OCI-M1 (cell line): Measurements from ENCODE around the gene ARID1B.
"Not testable (repeated sequence)": the region's sequence is repeated elsewhere in the genome, so short reads cannot be mapped to it uniquely, and the experiment has no call there.

ENCODE experiments used
- DNase-seq: peaks from one replicate; lab custom pipeline; 2025; lab: John Stamatoyannopoulos, UW

ARID1B gene

GRCh38 chr6:156940221-156940620, 163.0 kb downstream of the ARID1B start:
- DNase-seq, result no peak

DNA sequence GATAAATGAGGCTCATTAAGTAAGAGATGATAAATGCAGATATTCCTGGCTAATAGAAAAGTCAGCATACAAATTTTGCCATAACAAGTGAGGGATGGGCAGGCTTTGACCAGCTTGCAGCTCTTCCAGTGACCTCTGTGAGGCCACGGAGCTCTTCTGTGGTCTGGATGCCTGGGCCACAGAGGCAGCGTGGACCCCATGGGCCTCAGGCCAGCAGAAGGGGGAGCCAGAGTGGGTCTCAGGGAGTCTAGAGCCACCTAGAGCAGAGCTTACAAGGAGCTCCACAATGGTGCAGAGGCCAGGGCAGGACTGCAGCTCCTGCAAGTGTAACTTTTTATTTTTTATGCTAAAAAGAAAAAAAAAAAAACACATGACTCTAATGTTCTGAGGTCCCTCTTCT, 165.1 kb downstream of the ARID1B start:
- no peak for DNase-seq

DNA sequence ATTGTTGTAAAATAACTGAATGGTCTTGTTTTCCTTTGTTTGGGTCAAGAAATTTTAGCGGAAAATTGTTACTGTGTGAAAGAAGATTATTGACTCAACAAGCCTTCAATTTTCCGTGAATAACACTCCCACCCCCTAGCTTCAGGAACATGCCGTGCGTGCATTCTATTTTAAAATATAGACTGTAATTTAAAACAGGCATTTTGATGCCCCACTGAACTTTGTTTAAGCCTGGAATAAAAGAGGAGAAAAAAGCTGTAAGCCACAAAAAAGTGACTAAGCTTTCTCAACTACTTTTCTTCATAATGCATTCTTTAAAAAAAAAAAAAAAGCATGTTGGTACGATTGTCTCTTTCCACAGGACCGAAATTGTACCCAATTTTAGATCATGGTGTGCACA, 166.0 kb downstream of the ARID1B start:
- DNase-seq, result no peak

DNA sequence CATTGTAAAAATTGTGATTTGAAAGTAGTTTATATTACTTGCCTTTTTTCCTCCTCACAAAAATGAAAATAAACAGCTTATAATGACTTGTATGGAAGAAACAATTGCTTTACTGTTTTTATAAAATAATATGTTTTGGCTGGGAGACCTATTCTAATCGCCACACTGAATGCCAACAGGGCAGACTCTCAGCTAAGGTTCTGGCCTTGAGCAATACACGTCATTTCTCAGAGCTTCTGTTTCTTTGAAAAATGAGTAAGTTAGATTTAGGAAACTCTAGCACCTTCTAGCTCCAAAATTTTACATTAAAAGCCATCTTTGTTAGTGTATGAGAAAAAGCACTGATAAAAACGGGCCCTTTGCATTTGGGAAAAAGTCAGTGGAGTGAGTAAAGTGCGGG, 166.6 kb downstream of the ARID1B start:
- DNase-seq, result no peak

GRCh38 chr6:156944412-156944811, 167.2 kb downstream of the ARID1B start:
- DNase-seq, result no peak

DNA sequence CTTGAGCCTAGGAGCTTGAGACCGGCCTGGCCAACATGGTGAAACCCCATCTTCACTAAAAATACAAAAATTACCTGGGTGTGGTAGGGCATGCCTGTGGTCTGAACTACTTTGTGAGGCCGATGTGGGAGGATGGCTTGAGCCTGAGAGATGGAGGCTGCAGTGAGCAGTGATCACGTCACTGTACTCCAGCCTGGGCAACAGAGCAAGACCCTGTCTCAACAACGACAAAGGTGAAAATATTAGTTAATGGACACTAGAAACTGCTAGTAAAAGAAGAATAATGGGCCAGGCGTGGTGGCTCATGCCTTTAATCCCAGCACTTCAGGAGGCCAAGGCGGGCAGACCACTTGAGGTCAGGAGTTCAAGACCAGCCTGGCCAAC, 168.6 kb downstream of the ARID1B start:
- not testable (repeated sequence) for DNase-seq

- no peak for DNase-seq
Observed at GRCh38 chr6:156946370-156946936, 169.3 kb downstream of the ARID1B start.

- no peak for DNase-seq
Observed at GRCh38 chr6:156948277-156948676, 171.1 kb downstream of the ARID1B start.

GRCh38 chr6:156948807-156949206, 171.6 kb downstream of the ARID1B start:
- no peak for DNase-seq

DNA sequence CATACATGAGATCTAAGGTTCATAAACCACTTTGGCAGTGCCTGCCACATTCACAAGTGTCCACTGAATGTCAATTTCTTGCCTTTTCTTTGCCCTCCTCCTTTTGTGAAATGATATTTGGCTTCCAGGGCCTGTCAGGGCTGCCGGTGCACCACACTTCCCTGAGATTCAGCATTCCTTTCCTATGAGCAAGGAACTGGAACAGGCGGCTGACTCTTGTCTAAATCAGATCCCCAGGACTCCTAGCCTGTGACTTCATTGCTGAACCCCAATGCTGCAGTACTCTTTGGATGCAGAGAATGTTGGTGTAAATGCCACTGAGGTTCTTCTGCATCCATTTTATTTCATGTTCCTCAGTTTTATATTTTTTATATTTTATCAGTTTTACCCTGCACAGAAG, 172.2 kb downstream of the ARID1B start:
- no peak for DNase-seq

- no peak for DNase-seq
Observed at GRCh38 chr6:156950084-156950483, 172.9 kb downstream of the ARID1B start.

DNA sequence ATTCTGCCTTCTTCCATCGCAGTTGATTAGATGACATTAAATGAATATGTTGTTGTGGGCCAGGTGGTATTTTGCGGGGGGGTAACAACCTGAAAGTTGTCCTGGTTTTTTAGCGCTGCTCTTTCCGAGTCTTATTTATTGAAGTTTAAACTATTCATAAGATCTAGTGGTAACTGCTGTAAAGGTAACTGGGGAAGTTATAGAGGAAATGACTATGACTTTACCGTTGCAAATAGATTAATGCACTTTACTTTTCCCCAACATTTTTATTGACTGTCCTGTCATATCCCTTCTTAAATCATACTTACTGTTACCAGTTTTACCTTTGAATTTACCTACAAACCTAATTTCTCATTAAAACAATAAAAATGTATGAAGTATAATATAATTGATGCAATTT, 173.4 kb downstream of the ARID1B start:
- no peak for DNase-seq

DNA sequence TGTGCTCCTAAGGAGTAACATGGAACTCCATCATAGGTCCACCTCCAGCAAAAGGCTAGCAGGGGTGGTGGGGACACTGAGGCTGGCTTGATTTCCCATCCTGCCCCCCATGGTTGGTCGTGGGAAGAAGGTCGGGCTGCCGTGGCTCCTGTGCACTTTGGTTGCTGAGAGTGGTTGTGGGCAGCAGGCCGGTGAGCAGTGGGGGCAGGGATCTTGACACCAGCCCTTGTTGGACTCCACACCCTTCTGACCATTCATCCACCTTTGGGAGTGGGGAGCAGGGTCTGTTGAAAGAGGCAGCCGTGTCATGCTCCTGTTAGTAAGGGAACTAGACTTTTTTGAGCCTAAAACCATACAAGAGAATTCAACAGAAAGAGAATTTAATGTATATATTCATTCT, 175.2 kb downstream of the ARID1B start:
- DNase-seq, result no peak

- no peak for DNase-seq
Observed at GRCh38 chr6:156953127-156953478, 175.9 kb downstream of the ARID1B start.

- DNase-seq, result peak; percentile 21
Observed at GRCh38 chr6:156953479-156954146, 176.4 kb downstream of the ARID1B start.

DNA sequence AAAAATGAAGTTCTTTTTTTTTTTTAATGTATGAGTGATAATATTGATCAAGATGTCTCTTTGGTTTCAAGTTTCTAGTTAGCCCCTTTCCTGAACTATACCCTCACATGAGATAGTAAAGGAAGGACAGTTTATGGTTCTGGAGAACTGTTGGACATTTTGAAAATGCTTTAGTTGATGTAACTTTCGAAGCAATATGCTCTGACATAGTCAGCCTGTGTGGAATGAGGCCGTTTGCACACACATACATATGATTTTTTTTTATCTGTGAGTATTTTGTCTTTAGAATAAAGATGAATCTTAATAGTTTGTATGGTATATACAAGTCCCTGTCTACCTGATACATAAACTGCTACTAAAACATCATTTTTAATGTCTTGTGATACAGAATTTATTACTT, 177.0 kb downstream of the ARID1B start:
- DNase-seq, result no peak

GRCh38 chr6:156954816-156955215, 177.6 kb downstream of the ARID1B start:
- no peak for DNase-seq

GRCh38 chr6:156955494-156956183, 178.5 kb downstream of the ARID1B start:
- no peak for DNase-seq

DNA sequence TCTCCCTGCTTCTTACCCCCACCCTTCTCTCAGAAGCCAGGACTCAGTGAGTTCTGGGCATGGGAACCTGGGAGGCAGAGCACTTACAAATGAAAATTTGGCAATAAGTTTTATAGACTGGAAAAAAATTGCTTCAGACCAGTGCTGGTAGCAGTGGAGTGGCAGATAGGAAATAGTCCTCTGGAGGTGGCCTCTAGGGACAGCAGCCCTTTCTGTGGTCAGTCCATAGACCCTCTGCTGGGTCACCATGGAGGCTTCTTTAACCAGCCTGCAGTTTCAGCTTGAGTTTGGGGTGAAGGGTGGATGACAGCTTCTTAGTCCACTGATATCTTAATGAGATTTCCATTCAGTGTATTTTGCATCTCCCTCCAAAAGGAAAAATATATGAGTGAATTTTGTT, 179.1 kb downstream of the ARID1B start:
- no peak for DNase-seq

GRCh38 chr6:156957931-156958547, 180.9 kb downstream of the ARID1B start:
- DNase-seq, result no peak

DNA sequence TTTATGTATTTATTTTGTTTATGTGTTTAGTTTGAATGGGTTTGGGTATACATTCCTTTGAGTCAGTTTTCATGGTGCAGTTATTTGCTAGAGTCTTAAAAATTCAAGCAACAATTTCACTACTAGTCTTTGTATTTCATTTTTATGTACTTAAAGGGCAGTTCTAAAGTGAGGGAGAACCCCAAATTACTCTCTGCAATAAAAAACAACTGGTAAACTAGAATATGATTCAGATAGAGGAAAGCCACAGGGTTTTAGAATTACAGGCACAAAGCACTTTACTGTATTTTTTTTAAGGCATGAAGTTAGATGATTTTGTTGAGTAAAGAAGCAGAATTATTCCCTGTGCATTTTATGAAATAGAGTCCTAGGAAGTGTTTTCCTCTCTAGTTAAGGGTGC, 183.3 kb downstream of the ARID1B start:
- no peak for DNase-seq

DNA sequence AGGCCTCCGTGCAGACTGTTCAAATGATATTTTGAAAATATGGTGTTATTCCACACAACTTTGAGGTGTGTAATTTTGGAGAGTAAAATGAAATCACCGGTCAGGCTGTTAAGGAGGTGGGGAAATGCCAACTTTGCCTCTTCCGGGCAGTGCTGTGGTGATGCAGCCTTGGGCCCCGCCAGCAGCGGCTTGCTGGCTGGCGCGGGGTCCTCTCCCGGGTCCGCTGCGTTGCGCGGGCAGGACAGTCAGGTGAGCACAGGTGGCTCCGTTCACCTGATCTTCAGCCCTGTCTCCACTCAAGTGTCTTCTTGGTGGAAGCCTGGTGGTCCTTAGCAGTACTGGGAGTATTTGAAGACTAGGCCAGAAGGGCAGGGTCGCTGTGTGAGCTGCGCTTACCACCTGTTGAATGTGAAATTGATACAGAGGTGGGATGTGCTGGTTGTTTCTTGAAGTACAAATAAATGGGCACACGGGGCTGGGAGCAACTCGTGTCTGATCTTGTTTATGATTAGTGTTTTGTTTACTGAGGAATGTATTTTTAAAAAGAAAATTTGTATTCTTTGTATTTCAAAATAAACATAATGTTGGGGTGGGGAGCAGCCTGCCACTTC, 184.2 kb downstream of the ARID1B start:
- no peak for DNase-seq
